ACC112 (cell line): ENCODE results near the gene LCN10.
"Not testable (repeated sequence)": the region's sequence is repeated elsewhere in the genome, so short reads cannot be mapped to it uniquely, and the experiment has no call there.

ENCODE experiments used
- H2AFZ ChIP-seq: fragments of 200-600 bp; sonication (generic); one replicate; pipeline ENCODE4 v1.6.0; 2017; ENCODE audit warnings: antibody characterized with exemption, low read length; ENCODE audit not compliant: unreplicated experiment
- H3K27ac ChIP-seq: fragments of 200-600 bp; sonication (generic); 2 replicates; pipeline ENCODE4 v1.5.1; 2014; ENCODE audit warnings: low read depth, mild to moderate bottlenecking, antibody characterized with exemption, low read length, moderate library complexity
- H3K27me3 ChIP-seq: fragments of 200-600 bp; sonication (generic); 2 replicates; pipeline ENCODE4 v1.6.1; 2014; ENCODE audit warnings: mild to moderate bottlenecking, antibody characterized with exemption, low read length, moderate library complexity, mixed read lengths; ENCODE audit not compliant: insufficient read depth
- H3K36me3 ChIP-seq: fragments of 200-600 bp; sonication (generic); 2 replicates; pipeline ENCODE4 v1.6.1; 2016; ENCODE audit warnings: mild to moderate bottlenecking, antibody characterized with exemption, low read length, moderate library complexity, mixed read lengths; ENCODE audit not compliant: insufficient read depth
- H3K4me1 ChIP-seq: fragments of 200-600 bp; sonication (generic); one replicate; pipeline ENCODE4 v1.6.1; 2016; ENCODE audit warnings: low read length, mixed read lengths; ENCODE audit not compliant: insufficient read depth, unreplicated experiment, control insufficient read depth
- H3K4me3 ChIP-seq: fragments of 200-600 bp; sonication (generic); 2 replicates; pipeline ENCODE4 v1.5.1; 2014; ENCODE audit warnings: mild to moderate bottlenecking, low read depth, low read length
- H3K79me2 ChIP-seq: fragments of 200-600 bp; sonication (generic); one replicate; pipeline ENCODE4 v1.6.0; 2016; ENCODE audit warnings: low read length; ENCODE audit not compliant: control insufficient read depth, unreplicated experiment, insufficient read depth

The LCN10 gene

GRCh38 chr9:136760424-136760823, 17.7 kb upstream of the LCN10 start:
- no peaks in the 10 kb centered on the region for H3K79me2 ChIP-seq
- no peaks in the 10 kb centered on the region for H3K4me1 ChIP-seq
- H2AFZ ChIP-seq: no peak overlapping the region
- H3K36me3 ChIP-seq: no peaks in the 10 kb centered on the region
- no peak overlapping the region for H3K4me3 ChIP-seq
- no peak overlapping the region for H3K27ac ChIP-seq
- no peaks in the 10 kb centered on the region for H3K27me3 ChIP-seq

DNA sequence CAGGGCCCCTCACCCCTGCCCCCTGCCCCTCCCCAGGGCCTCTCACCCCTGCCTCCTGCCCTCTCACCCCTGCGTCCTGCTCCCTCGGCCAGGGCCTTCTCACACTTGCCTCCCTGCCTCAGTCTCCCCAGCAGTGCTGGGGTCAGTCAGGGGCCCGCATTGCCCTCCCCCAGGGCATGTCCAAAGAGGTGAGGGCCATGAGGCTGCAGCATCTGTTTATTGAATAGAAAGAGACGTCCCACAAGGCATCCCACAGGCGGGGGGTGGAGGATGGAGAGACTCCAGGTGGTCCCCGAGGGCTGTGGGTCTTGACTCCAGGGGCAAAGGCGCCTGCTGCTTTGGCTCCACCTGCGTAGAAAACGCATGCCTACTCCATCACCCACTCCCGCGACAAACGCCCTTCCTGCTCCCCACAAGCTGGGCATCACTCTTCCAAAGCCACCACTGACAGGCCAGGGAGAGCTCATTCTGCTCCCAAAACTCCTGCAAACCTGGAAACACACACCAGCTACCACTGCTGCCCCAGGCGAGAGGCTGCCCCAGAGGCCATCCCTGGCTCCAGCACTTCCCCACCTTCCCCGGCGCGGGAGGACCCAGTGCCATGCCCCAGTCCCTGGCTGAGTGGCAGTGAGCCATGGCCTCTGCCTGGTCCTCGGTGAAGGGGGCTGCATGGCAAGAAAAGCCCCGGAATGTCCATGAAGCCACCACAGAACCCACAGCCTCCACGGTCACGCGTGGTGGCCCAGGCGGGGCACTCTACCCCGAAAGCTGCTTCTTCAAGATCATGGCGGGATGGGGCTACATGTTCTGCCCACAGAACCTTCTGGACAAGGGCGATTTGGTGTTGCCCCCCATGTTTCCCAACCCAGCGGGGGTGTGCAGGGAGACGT, 16.9 kb upstream of the LCN10 start:
- no peaks in the 10 kb centered on the region for H3K79me2 ChIP-seq
- no peaks in the 10 kb centered on the region for H3K27me3 ChIP-seq
- no peaks in the 10 kb centered on the region for H3K36me3 ChIP-seq
- no peak overlapping the region for H3K4me3 ChIP-seq
- no peaks in the 10 kb centered on the region for H3K4me1 ChIP-seq
- no peak overlapping the region for H2AFZ ChIP-seq
- H3K27ac ChIP-seq: no peak overlapping the region

- no peaks in the 10 kb centered on the region for H3K4me1 ChIP-seq
- H2AFZ ChIP-seq: no peak overlapping the region
- no peak overlapping the region for H3K27ac ChIP-seq
- no peaks in the 10 kb centered on the region for H3K27me3 ChIP-seq
- H3K79me2 ChIP-seq: no peaks in the 10 kb centered on the region
- no peaks in the 10 kb centered on the region for H3K36me3 ChIP-seq
- no peak overlapping the region for H3K4me3 ChIP-seq
These were observed 16.3 kb upstream of the LCN10 start for GRCh38 chr9:136759001-136759400.

GRCh38 chr9:136757751-136758140, 15.0 kb upstream of the LCN10 start:
- Histone ChIP-seq H3K27me3 (no peaks in the 10 kb centered on the region), H2AFZ (no peak overlapping the region), H3K79me2 (no peaks in the 10 kb centered on the region), H3K4me3 (no peak overlapping the region), H3K36me3 (no peaks in the 10 kb centered on the region), H3K4me1 (no peaks in the 10 kb centered on the region), H3K27ac (no peak overlapping the region)

- Histone ChIP-seq H3K27me3 (no peaks in the 10 kb centered on the region), H3K4me3 (no peak overlapping the region), H3K36me3 (no peaks in the 10 kb centered on the region), H2AFZ (no peak overlapping the region), H3K27ac (no peak overlapping the region), H3K79me2 (no peaks in the 10 kb centered on the region), H3K4me1 (no peaks in the 10 kb centered on the region)
These were observed 14.6 kb upstream of the LCN10 start for GRCh38 chr9:136757328-136757727.

GRCh38 chr9:136756836-136757235, 14.1 kb upstream of the LCN10 start:
- Histone ChIP-seq H3K27me3 (peaks cover 2% of the 10 kb centered on the region; the same call in 1 of the 2 replicates), H3K4me3 (no peak overlapping the region), H3K27ac (no peak overlapping the region), H2AFZ (no peak overlapping the region), H3K79me2 (no peaks in the 10 kb centered on the region), H3K36me3 (no peaks in the 10 kb centered on the region), H3K4me1 (no peaks in the 10 kb centered on the region)

- peaks cover 10% of the 10 kb centered on the region for H3K27me3 ChIP-seq
- H3K4me3 ChIP-seq: no peak overlapping the region
- no peak overlapping the region for H2AFZ ChIP-seq
These were observed 13.3 kb upstream of the LCN10 start for GRCh38 chr9:136756134-136756438.

DNA sequence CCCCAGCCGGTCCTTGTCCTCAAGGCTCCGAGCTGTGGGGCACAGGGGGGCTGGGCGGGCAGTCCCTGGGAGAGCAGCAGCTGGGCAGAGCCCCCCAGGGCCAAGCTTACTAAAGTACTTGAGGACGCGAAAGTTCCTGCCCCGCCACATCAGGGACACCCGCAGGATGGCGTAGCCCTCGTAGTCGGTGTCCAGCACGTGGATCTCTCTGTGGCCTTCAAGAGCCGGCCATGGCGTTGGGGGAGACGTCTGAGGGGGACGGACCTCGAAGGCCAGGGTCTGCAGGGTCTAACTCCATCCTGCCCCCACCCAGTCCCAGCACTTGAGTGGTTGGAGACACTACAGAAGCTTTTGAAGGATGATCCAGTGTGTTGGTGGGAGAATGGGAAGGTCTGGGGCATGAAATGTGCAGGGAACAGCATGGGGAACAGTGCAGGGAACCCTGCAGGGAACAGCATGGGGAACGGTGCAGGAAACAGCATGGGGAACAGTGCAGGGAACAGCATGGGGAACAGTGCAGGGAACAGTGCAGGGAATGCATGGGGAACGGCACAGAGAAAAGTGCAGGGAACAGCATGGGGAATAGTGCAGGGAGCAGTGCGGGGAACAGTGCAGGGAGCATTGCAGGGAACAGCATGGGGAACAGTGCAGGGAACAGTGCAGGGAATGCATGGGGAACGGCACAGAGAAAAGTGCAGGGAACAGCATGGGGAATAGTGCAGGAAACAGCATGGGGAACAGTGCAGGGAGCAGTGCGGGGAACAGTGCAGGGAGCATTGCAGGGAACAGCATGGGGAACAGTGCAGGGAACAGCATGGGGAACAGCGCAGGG, 12.8 kb upstream of the LCN10 start:
- H3K4me1 ChIP-seq, H3K79me2 ChIP-seq, H3K36me3 ChIP-seq, H2AFZ ChIP-seq, H3K27ac ChIP-seq, H3K4me3 ChIP-seq: not testable (repeated sequence)
- peaks cover 11% of the 10 kb centered on the region for H3K27me3 ChIP-seq

More at GRCh38 chr9:136756134-136756438, 13.3 kb upstream of the LCN10 start:
- no peaks in the 10 kb centered on the region for H3K36me3 ChIP-seq
- H3K4me1 ChIP-seq: no peaks in the 10 kb centered on the region
- no peak overlapping the region for H3K27ac ChIP-seq
- no peaks in the 10 kb centered on the region for H3K79me2 ChIP-seq

DNA sequence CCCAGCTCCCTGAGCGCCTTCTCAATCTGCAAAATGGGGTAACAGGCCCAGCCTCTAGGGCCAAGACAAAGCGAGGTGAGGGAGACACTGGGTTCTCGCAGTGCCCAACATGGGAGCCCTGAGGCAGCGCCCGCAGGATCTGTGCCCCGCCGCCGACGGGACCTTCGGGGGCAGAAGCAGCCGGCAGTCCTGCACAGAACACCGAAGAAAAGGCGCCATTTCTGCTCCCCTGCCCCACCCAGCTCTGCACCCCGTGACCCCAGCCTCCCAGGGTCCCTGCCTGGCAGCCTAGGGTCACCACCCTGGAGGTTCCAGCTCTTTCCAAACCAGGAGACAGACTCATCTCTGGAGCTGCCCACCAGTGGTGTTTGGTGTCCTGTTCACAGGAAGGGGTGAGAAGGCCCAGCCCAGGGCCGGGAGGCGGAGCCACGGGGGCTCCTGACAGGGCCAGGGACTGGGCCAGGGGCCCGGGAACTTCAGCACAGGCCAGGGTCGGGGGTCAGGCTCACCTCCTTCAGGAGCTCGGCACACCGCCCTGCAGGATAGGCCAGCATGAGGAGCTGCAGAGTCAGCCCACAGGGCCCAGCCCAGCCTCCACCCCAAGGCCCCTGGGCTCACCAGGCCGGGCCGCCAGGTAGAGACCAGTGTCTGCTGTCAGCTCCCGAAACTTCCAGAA, 12.0 kb upstream of the LCN10 start:
- Histone ChIP-seq H3K27me3 (peaks cover 11% of the 10 kb centered on the region), H3K4me1 (no peaks in the 10 kb centered on the region), H3K27ac (no peak overlapping the region), H2AFZ (no peak overlapping the region), H3K4me3 (no peak overlapping the region), H3K36me3 (no peaks in the 10 kb centered on the region), H3K79me2 (no peaks in the 10 kb centered on the region)

GRCh38 chr9:136754059-136754572, 11.4 kb upstream of the LCN10 start:
- Histone ChIP-seq H3K79me2 (no peaks in the 10 kb centered on the region), H3K27me3 (peaks cover 11% of the 10 kb centered on the region), H3K4me1 (no peaks in the 10 kb centered on the region), H3K27ac (no peak overlapping the region), H3K4me3 (no peak overlapping the region), H2AFZ (no peak overlapping the region), H3K36me3 (no peaks in the 10 kb centered on the region)
